Fibroblast of villous mesenchyme (primary cell): ENCODE results near the gene MOCS2. TPM values are rescaled to one million over a fixed set of nuclear protein-coding genes. Genes with fewer than 3 reads are reported as not detected.

Source experiments
- DNase-seq: peaks from one replicate; pipeline ENCODE4 v3.0.0-alpha.2; 2010; ENCODE audit warnings: low read depth
- H3K4me3 ChIP-seq: 2 replicates; pipeline ENCODE4 v1.5.1; 2011; ENCODE audit warnings: low read depth, mild to moderate bottlenecking, low read length
- total RNA-seq: library from RNA; depleted of rRNA; stranded (reverse); fragments of >200 nt; gene quantifications from 2 replicates; pipeline ENCODE4 v1.2.3, GENCODE V29; 2012
- TF ChIP-seq, protein P1 (sequence below): IDR thresholded peaks from 2 replicates; pipeline ENCODE4 v1.5.1; 2012; ENCODE audit warnings: low read depth, mild to moderate bottlenecking, low read length; ENCODE audit not compliant: insufficient read depth

The MOCS2 gene
- total RNA-seq, 1 donor, result 60.9 TPM

DNA sequence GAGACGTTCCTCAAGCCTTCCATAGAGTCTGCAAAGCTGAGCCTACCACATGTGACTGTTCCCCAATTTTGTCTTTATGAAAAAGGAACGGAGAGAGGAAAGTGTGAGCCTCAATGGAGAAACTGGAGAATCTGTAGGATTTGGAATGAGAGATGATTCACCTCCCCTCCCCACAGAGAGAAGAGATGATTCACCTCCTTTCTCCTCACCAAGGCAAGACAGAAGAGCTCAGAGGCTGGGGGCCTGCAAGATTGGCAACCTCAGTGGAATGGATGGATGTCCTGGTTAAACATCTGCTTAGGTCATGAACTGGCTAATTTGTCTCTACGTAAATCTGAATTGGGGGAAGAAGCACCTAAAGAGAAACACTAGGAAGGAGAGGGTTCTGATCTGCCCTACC lies 17.0 kb upstream of the MOCS2 start:
- TF ChIP-seq, protein P1, sequence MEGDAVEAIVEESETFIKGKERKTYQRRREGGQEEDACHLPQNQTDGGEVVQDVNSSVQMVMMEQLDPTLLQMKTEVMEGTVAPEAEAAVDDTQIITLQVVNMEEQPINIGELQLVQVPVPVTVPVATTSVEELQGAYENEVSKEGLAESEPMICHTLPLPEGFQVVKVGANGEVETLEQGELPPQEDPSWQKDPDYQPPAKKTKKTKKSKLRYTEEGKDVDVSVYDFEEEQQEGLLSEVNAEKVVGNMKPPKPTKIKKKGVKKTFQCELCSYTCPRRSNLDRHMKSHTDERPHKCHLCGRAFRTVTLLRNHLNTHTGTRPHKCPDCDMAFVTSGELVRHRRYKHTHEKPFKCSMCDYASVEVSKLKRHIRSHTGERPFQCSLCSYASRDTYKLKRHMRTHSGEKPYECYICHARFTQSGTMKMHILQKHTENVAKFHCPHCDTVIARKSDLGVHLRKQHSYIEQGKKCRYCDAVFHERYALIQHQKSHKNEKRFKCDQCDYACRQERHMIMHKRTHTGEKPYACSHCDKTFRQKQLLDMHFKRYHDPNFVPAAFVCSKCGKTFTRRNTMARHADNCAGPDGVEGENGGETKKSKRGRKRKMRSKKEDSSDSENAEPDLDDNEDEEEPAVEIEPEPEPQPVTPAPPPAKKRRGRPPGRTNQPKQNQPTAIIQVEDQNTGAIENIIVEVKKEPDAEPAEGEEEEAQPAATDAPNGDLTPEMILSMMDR, result no peak
- no peak overlapping the region for H3K4me3 ChIP-seq
- no peak for DNase-seq

DNA sequence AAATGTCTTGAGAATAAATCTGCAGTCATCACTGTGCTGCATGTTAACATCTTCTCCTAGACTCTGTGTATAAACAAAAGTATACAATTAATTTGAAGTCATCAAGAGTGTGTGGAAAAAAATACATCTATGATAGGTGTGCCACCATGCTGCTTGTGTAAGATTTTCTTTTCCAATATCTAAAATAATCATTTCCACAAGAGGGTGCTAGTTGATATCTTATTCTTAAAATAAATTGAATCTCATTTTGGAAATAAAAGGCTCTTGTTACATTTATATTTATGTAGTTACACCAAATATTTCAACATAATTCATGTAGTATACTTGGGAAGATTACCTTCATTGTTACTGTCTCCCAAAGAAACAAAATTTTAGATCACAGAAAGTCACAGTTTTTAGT lies 14.1 kb upstream of the MOCS2 start:
- DNase-seq, result peak; percentile 24
- no peak overlapping the region for H3K4me3 ChIP-seq
- TF ChIP-seq, protein P1, result peak; percentile 19

DNA sequence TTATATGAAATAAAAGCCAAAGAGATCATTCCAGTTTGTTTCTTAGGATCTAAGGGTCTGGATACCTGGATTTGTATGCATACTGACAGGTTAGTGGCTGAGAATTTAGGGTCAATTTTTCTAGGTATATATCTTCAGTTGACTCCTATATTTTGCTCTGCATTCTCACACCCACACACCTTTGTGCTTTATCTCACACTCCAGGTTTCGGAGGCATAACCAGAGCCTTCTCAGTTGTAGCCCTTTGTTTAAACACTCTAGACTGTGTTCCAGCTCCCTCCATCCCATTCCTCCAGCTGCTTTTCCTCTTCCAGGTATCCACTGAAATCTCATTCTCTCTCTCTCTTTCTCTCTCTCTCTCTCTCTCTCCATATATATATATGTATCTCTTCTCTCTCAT lies 10.6 kb upstream of the MOCS2 start:
- TF ChIP-seq, protein P1, result no peak
- no peak for DNase-seq
- H3K4me3 ChIP-seq, result no peak overlapping the region

DNA sequence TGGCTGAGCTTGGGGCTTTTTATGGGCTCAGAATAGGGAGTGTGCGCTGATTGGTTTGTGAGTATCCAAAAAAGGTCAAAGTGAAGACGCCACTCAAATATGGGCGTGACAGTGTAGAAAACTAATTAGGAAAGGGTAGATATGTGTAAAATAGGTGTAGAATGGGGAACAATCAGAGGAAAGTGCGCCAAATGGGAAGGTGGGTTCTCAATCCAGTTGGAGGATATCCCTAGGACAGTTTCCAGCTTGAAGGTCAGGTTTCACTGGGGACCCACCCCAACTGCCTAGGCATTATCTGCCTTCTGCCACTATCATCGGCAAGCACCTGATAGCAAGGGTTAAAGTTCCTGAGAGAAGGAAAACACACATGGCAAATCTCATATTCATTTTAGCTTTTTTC lies 9.3 kb upstream of the MOCS2 start:
- TF ChIP-seq, protein P1, result no peak
- no peak for DNase-seq

DNA sequence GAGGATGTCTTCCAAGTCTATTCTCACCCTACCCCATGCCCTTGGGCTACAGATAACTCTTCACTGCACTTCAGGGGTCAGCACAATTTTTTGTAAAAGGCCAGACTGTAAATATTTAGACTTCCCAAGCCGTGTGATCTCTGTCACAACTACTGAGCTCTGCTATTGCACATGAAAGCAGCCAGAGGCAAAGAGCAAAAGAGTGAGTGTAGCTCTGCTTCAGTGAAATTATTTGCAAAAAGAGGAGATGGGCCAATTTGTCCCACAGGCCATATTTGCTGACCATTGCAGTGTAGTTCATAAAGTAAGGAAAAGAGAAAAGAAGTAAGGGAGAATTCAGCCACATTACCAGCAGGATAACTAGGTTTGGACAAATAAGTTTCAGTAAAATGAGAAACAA lies 7.0 kb upstream of the MOCS2 start:
- peak; percentile 41 for DNase-seq
- TF ChIP-seq, protein P1, result no peak
- no peak overlapping the region for H3K4me3 ChIP-seq

More for the DNA sequence above, 9.3 kb upstream of the MOCS2 start:
- no peak overlapping the region for H3K4me3 ChIP-seq

DNA sequence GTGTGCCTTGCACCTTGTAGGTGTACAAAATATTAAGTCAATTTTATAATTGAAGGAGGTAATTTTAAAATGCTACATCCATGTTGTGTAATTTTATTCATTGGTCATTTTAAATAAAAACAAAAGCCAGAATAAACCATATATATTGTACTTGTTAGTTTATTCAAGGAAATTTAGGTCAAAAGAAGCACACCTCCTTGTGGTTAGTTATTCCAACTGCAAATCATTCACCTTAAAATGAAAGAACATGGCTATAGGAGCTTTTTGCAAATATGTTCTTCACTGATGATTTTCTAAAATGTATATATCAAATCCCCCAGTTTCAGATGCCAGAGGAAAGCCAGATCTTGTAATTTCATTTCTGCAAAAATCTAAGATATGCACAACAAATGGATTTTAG lies 5.4 kb upstream of the MOCS2 start:
- no peak overlapping the region for H3K4me3 ChIP-seq
- peak; percentile 27 for DNase-seq
- TF ChIP-seq, protein P1, result peak; percentile 48

DNA sequence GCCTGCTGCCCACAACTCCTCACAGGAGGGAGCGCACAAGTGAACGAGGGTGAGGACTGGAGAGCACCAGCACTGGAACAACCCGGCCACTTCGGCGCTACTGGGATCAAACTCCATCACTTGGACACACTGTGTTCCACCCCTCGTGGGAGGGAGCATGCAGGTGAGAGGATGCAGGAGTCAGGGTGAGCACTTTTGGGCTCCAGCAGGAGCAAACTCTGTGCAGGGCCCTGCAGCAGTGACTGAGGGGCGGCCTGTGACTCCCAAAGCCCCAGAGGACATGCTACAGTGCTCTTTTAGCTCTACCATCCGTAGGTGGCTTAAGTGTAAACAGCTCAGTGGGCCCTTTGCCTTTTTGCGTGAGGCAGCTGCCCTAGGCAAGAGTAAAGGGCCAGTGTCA lies 4.4 kb upstream of the MOCS2 start:
- H3K4me3 ChIP-seq, result no peak overlapping the region
- TF ChIP-seq, protein P1, result no peak
- DNase-seq, result no peak
